Measurements from ENCODE around the gene WDR91.

The WDR91 gene

DNA sequence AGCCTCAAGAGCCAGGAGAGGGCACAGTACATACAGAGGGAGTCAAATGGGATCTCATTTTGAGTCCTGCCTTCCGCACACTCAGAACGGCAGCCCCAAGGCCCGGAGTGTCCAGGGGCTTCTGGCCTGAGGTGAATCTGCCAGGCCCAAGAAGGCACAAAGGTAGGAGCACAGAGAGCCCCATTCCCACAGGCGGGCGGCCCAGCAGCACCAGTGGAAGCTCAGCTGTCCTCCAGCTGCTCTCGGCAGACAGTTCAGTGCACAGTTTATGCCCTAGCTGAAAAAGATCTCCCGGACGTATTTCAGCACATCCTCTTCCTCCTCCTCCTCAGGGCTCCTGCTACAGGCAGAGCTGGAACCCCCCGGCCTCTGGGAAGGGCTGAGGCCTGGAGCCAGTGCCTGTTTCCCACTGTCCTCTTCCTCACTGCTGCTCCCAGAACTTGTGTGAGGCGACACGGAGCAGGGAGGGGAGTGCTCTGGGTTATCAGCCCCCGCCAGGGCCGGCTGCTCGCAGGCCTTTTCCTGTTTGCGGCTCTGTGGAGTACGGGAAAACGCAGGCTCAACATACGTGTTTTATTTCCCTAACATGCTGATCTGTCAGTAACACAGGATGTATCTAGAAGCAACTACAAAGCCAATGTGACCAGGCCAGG, 44.9 kb downstream of the WDR91 start:
- TF ChIP-seq, protein P1, sequence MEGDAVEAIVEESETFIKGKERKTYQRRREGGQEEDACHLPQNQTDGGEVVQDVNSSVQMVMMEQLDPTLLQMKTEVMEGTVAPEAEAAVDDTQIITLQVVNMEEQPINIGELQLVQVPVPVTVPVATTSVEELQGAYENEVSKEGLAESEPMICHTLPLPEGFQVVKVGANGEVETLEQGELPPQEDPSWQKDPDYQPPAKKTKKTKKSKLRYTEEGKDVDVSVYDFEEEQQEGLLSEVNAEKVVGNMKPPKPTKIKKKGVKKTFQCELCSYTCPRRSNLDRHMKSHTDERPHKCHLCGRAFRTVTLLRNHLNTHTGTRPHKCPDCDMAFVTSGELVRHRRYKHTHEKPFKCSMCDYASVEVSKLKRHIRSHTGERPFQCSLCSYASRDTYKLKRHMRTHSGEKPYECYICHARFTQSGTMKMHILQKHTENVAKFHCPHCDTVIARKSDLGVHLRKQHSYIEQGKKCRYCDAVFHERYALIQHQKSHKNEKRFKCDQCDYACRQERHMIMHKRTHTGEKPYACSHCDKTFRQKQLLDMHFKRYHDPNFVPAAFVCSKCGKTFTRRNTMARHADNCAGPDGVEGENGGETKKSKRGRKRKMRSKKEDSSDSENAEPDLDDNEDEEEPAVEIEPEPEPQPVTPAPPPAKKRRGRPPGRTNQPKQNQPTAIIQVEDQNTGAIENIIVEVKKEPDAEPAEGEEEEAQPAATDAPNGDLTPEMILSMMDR (conservative IDR thresholded peaks at IDR 0.05; ENCODE audit: low read depth, low read length), result no peak
- no peak for DNase-seq (ENCODE audit: low read depth)
- H3K4me3 ChIP-seq (ENCODE audit: low read length), result no peak overlapping the region

DNA sequence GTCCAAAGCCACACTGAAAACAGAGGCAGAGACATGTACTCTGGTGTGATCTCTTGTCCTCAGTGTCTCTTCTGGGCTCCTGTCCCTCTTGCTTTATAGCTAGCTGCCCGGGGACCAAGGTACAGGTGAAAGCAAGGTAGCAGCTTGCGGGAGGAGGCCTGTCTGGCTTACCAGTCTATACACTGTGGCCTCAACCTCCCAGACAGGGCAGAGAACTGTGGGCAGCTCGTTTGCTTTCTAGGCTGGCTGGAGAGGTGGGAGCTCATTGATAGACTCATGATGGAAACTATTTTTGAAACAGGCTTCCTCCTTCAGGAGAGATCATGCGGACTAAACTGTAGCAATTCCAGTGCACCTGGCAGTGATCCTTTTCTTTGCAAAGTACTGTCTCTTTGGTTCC, 45.5 kb downstream of the WDR91 start:
- no peak overlapping the region for H3K4me3 ChIP-seq (ENCODE audit: low read length)
- TF ChIP-seq, protein P1 (conservative IDR thresholded peaks at IDR 0.05; ENCODE audit: low read depth, low read length), result no peak
- DNase-seq (ENCODE audit: low read depth), result no peak

DNA sequence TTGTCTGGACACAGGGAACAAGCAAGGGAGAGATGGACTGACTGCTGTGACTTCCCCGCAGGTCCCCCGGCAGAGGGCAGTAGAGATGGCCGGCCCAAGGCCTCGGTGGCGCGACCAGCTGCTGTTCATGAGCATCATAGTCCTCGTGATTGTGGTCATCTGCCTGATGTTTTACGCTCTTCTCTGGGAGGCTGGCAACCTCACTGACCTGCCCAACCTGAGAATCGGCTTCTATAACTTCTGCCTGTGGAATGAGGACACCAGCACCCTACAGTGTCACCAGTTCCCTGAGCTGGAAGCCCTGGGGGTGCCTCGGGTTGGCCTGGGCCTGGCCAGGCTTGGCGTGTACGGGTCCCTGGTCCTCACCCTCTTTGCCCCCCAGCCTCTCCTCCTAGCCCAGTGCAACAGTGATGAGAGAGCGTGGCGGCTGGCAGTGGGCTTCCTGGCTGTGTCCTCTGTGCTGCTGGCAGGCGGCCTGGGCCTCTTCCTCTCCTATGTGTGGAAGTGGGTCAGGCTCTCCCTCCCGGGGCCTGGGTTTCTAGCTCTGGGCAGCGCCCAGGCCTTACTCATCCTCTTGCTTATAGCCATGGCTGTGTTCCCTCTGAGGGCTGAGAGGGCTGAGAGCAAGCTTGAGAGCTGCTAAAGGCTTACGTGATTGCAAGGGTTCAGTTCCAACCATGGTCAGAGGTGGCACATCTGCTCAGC, 46.8 kb downstream of the WDR91 start:
- H3K4me3 ChIP-seq (ENCODE audit: low read length), result no peak overlapping the region
- DNase-seq (ENCODE audit: low read depth), result no peak
- TF ChIP-seq, protein P1 (conservative IDR thresholded peaks at IDR 0.05; ENCODE audit: low read depth, low read length), result no peak

DNA sequence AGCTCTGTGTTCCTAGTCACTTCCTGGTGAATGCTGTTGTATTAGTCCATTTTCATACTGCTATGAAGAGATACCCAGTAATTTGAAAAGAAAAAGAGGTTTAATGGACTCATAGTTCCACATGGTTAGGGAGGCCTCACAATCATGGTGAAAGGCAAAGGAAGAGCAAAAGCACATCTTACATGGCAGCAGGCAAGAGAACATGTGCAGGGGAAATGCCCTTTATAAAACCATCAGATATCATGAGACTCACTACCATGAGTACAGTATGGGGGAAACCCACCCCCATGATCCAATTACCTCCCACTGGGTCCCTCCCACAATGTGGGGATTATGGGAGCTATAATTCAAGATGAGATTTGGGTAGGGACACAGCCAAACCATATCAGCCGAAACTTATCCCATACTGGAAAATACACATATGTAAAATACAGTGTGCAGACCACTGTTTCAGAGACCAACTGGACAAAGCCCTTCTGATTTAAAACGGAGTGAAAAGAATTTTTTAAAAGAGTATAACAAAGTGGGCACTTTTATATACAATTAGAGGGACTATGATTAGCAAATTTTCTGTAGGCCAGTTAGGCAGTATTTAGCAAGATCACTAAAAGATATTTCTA, 48.8 kb downstream of the WDR91 start:
- DNase-seq (ENCODE audit: low read depth), result no peak
- H3K4me3 ChIP-seq (ENCODE audit: low read length), result no peak overlapping the region
- TF ChIP-seq, protein P1 (conservative IDR thresholded peaks at IDR 0.05; ENCODE audit: low read depth, low read length), result no peak

DNA sequence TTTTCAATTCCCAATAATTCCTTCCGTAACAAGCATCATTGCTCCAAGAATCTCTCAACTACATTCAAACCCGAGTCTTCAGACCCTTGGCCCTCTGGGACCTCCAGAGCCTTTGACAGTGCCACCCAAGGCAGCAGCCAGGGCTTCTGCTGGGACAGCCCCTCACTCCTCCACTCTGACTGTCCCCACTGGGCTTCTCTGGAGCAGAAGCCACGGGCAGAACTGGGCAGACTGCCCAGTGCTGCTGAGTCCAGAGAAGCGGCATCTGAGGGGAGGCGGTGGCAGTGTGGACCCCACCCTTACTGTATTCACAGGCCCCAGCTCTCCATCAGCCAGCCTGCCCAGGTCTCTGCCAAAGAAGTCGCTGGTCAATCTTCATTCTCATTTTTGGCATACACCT, 49.7 kb downstream of the WDR91 start:
- no peak overlapping the region for H3K4me3 ChIP-seq (ENCODE audit: low read length)
- TF ChIP-seq, protein P1 (conservative IDR thresholded peaks at IDR 0.05; ENCODE audit: low read depth, low read length), result no peak
- no peak for DNase-seq (ENCODE audit: low read depth)

DNA sequence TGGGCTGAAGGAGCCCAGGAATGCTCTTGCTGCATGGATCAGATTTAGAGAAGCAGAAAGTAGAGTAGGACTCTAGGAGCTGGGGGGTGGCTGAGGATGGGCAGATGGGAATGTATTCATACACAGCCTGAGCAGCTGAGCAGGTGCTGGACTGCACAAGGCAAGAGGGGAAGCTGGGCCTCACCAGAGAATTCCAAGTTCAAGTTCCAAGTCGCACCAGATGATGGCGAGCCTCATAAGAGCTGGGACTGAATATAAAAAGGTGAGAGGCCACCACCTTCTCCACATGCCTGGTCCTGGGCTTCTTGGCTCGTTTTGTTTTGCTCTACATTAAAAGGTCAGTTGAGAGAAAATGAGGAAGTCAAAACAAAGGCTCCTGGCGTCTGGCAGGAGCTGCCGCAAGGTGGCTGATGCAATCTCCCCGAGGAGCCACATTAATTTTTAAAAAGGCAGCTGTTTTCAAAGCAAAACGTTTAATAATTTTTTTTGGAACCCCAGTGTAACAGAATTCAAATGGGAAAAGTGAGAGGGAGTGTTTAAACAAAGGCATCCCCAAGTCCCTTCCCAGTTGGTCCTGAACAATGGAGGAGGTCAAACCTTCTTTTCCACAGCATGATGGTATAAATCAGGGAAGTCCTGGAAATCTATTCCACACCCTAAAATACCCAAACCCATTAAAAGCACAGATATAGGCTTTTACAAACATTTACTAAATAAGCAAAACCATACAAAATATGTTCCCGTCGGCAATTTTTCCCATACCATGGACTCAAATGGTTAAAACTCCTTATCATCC, 50.3 kb downstream of the WDR91 start:
- DNase-seq (ENCODE audit: low read depth), result no peak
- TF ChIP-seq, protein P1 (conservative IDR thresholded peaks at IDR 0.05; ENCODE audit: low read depth, low read length), result no peak
- no peak overlapping the region for H3K4me3 ChIP-seq (ENCODE audit: low read length)

Measured in retinal pigment epithelial cell (primary cell).